ENCODE measurements around the gene PLD4.

- TF ChIP-seq CTCF (IDR thresholded peaks at IDR 0.05) (no peak), POLR2AphosphoS5 (IDR thresholded peaks at IDR 0.05) (no peak), POLR2A (IDR thresholded peaks at IDR 0.05) (no peak), EP300 (IDR thresholded peaks at IDR 0.05) (no peak)
Measured at GRCh38 chr14:104877806-104878550, 46.7 kb upstream of the PLD4 start.

Data from suprapubic skin (tissue), 4 donors.